Stomach (tissue), 9 donors: ENCODE results near the gene CLSTN1. TPM values are rescaled to one million over a fixed set of nuclear protein-coding genes. Genes with fewer than 3 reads are reported as not detected.

Source experiments
- DNase-seq, 2 donors: peaks; one replicate each; pipeline versions ENCODE4 v3.0.0 to v3.0.0-alpha.2; 2013 to 2019
- H3K27ac ChIP-seq, 5 donors: fragments of 200-600 bp in 4 of 5; sonication (generic) in 4 of 5; one replicate each; pipeline ENCODE4 v1.5.1; 2013 to 2019; ENCODE audit warnings: mild to moderate bottlenecking in 1 of 5, moderate library complexity in 1 of 5
- H3K27me3 ChIP-seq, 3 donors: fragments of 200-600 bp; sonication (generic); one replicate each; pipeline ENCODE4 v1.5.1; 2017 to 2019; ENCODE audit warnings: mixed run types in 1 of 3
- H3K36me3 ChIP-seq, 4 donors: fragments of 200-600 bp; sonication (generic); 1 replicate in 3 of 4; 2 replicates in 1 of 4; pipeline ENCODE4 v1.5.1; 2016 to 2019
- H3K4me1 ChIP-seq, 4 donors: fragments of 200-600 bp; sonication (generic); one replicate each; pipeline ENCODE4 v1.5.1; 2016 to 2019
- H3K4me3 ChIP-seq, 4 donors: fragments of 200-600 bp; sonication (generic) in 3 of 4; one replicate each; pipeline ENCODE4 v1.5.1; 2016 to 2019; ENCODE audit warnings: mild to moderate bottlenecking in 1 of 4
- H3K9me3 ChIP-seq, 4 donors: fragments of 200-600 bp; sonication (generic); one replicate each; pipeline ENCODE4 v1.5.1; 2016 to 2019
- CTCF ChIP-seq, 7 experiments: fragments of 450-650 bp in 4 of 7; fragments of 200-600 bp in 3 of 7; sonication (generic) in 3 of 7; IDR thresholded peaks; one replicate each; pipeline ENCODE4 v1.5.1; 2016 to 2019; ENCODE audit warnings: antibody characterized with exemption in 7 of 7, control low read depth in 2 of 7, mild to moderate bottlenecking in 1 of 7
- EP300 ChIP-seq: sonication (generic); formaldehyde crosslinking; IDR thresholded peaks from one replicate; pipeline ENCODE4 v1.6.1; 2017; ENCODE audit warnings: antibody characterized with exemption
- POLR2A ChIP-seq, 4 donors: fragments of 450-650 bp; IDR thresholded peaks; one replicate each; pipeline ENCODE4 v1.6.1; 2016; ENCODE audit warnings: antibody characterized with exemption in 4 of 4, control low read depth in 2 of 4, mild to moderate bottlenecking in 1 of 4, moderate library complexity in 1 of 4
- POLR2AphosphoS5 ChIP-seq, 3 donors: sonication (generic); formaldehyde crosslinking; IDR thresholded peaks; one replicate each; pipeline ENCODE4 v1.6.1; 2016; ENCODE audit warnings: antibody characterized with exemption in 3 of 3
- WGBS, 5 donors: extraction: QIAGEN DNeasy Blood & Tissue Kit in 3 of 5; methylation state at CpG; one replicate each; pipeline versions ENCODE4 v1.1.5 to v1.1.7; 2013 to 2018; 5-methylcytosine and 5-hydroxymethylcytosine counted together
- intact Hi-C: fragments of 100-400 bp; cut with DNase I; formaldehyde crosslinking; loops from one replicate; pipeline ENCODE4 v1.15.1; 2023; ENCODE audit warnings: low total_unique reads
- polyA plus RNA-seq, 3 donors: library from polyadenylated mRNA; stranded (reverse); fragments of 200-250 nt; gene quantifications; one replicate each; pipeline ENCODE4 v1.2.3, GENCODE V29; 2013
- total RNA-seq, 5 donors: library from RNA; depleted of rRNA; stranded (reverse); fragments of >200 nt; gene quantifications; one replicate each; pipeline versions ENCODE4 v1.1.0 to v1.2.3, GENCODE V29; 2014 to 2016
- donor health status: healthy with polysubstance abuse.
- donor health status: Bipolar disorder and iron deficiency.
- donor health status: healthy.

CLSTN1 gene
- total and polyA plus RNA-seq, 8 donors = 10.5 to 156 (median 30.9) TPM

GRCh38 chr1:9774712-9775679, 48.8 kb downstream of the CLSTN1 start:
- 89 to 94% (median 92%) methylated on average over 20 of the region's 20 CpGs for WGBS, 5 donors
- TF ChIP-seq POLR2A (IDR thresholded peaks at IDR 0.05) (no peak), POLR2AphosphoS5 (IDR thresholded peaks at IDR 0.05) (no peak), CTCF (IDR thresholded peaks at IDR 0.05) (no peak), EP300 (no peak)
- peaks cover 0 to 13% (median 5%) of the 10 kb centered on the region in 4 donors for H3K4me1 ChIP-seq
- intact Hi-C loops = no loop called here
- no peak for DNase-seq
- H3K27me3 ChIP-seq = no peaks in the 10 kb centered on the region
- no peaks in the 10 kb centered on the region for H3K9me3 ChIP-seq
- H3K4me3 ChIP-seq = no peak overlapping the region
- H3K36me3 ChIP-seq = peaks cover 8 to 28% (median 19%) of the 10 kb centered on the region in 4 donors
- no peak overlapping the region for H3K27ac ChIP-seq

- TF ChIP-seq EP300 = no peak
- no peak for TF ChIP-seq POLR2AphosphoS5 (IDR thresholded peaks at IDR 0.05)
- no peak for TF ChIP-seq POLR2A (IDR thresholded peaks at IDR 0.05)
- TF ChIP-seq CTCF (IDR thresholded peaks at IDR 0.05) = no peak
- Histone ChIP-seq H3K4me3 (no peak overlapping the region), H3K27me3 (no peaks in the 10 kb centered on the region), H3K4me1 (peaks cover 0 to 22% (median 9%) of the 10 kb centered on the region in 4 donors), H3K9me3 (no peaks in the 10 kb centered on the region), H3K36me3 (peaks cover 8 to 28% (median 20%) of the 10 kb centered on the region in 4 donors), H3K27ac (peak overlapping the region in 2 of 5 donors; percentile 1 to 4)
- DNase-seq = peak; percentile 49 to 90
- intact Hi-C loops = no loop called here
- 26 to 45% (median 37%) methylated on average over 10 of the region's 10 CpGs for WGBS, 5 donors
These were observed 53.5 kb downstream of the CLSTN1 start for GRCh38 chr1:9770298-9770697.

GRCh38 chr1:9768983-9769382, 54.8 kb downstream of the CLSTN1 start:
- intact Hi-C loops = no loop called here
- Histone ChIP-seq H3K4me3 (no peak overlapping the region), H3K4me1 (peaks cover 0 to 22% (median 9%) of the 10 kb centered on the region in 4 donors), H3K27me3 (no peaks in the 10 kb centered on the region), H3K27ac (no peak overlapping the region), H3K9me3 (no peaks in the 10 kb centered on the region), H3K36me3 (peaks cover 8 to 28% (median 20%) of the 10 kb centered on the region in 4 donors)
- no peak for DNase-seq
- no peak for TF ChIP-seq CTCF (IDR thresholded peaks at IDR 0.05)
- no peak for TF ChIP-seq POLR2A (IDR thresholded peaks at IDR 0.05)
- TF ChIP-seq EP300 = no peak
- TF ChIP-seq POLR2AphosphoS5 (IDR thresholded peaks at IDR 0.05) = no peak
- WGBS, 5 donors = 83 to 93% (median 85%) methylated on average over 3 of the region's 3 CpGs

GRCh38 chr1:9767964-9768668, 55.6 kb downstream of the CLSTN1 start:
- intact Hi-C loops = no loop called here
- no peak for TF ChIP-seq CTCF (IDR thresholded peaks at IDR 0.05)
- no peak for TF ChIP-seq EP300
- no peak for TF ChIP-seq POLR2A (IDR thresholded peaks at IDR 0.05)
- TF ChIP-seq POLR2AphosphoS5 (IDR thresholded peaks at IDR 0.05) = no peak
- WGBS, 5 donors = 91 to 97% (median 95%) methylated on average over 20 to 24 of the region's 24 CpGs
- Histone ChIP-seq H3K36me3 (peaks cover 8 to 26% (median 20%) of the 10 kb centered on the region in 4 donors), H3K27me3 (no peaks in the 10 kb centered on the region), H3K27ac (no peak overlapping the region), H3K4me1 (peaks cover 0 to 22% (median 9%) of the 10 kb centered on the region in 4 donors), H3K4me3 (no peak overlapping the region), H3K9me3 (no peaks in the 10 kb centered on the region)
- no peak for DNase-seq
